IMR-90 (cell line): Measurements from ENCODE around the gene RBM25. TPM values are rescaled to one million over a fixed set of nuclear protein-coding genes. Genes with fewer than 3 reads are reported as not detected.

ENCODE experiments used
- ATAC-seq: fragments of 200-7000 bp; cut with Tn5 transposase; 2 replicates; pipeline ENCODE4 v1.9.1; 2020; ENCODE audit warnings: low read depth, mild to moderate bottlenecking, moderate library complexity
- BruUV-seq: library from RNA; stranded (reverse); fragments of 400-500 nt; replicated peaks from 2 replicates; lab custom pipeline; 2021; lab: Mats Ljungman, UMichigan
- CTCF ChIA-PET: fragments of 300-600 bp; formaldehyde crosslinking; extraction: SDS; loops from one replicate; lab custom pipeline; 2021; ENCODE audit warnings: antibody characterized with exemption; lab: Yijun Ruan, JAX
- POLR2A ChIA-PET: fragments of 300-600 bp; sonication (Branson Sonifier 250); formaldehyde crosslinking; loops from one replicate; lab custom pipeline; 2022; ENCODE audit warnings: antibody characterized with exemption; ENCODE audit not compliant: unreplicated experiment; lab: Charles Lee
- DNase-seq: peaks from one replicate; pipeline ENCODE4 v3.0.0; 2013
- H2AFZ ChIP-seq: replicated peaks from 2 replicates; pipeline ENCODE3; 2013; ENCODE audit warnings: low read length, mild to moderate bottlenecking; ENCODE audit not compliant: poor library complexity
- H2AK5ac ChIP-seq: 2 replicates; pipeline ENCODE4 v1.6.1; 2013; ENCODE audit warnings: low read depth, low read length, inconsistent platforms
- H2AK9ac ChIP-seq: replicated peaks from 2 replicates; pipeline ENCODE3; 2013; ENCODE audit warnings: mild to moderate bottlenecking, low read depth, low read length, moderate library complexity; ENCODE audit not compliant: poor library complexity
- H2BK120ac ChIP-seq: 2 replicates; pipeline ENCODE4 v1.6.1; 2013; ENCODE audit warnings: low read depth, low read length, inconsistent platforms
- H2BK15ac ChIP-seq: 3 replicates; pipeline ENCODE4 v1.6.1; 2013; ENCODE audit warnings: low read depth, low read length, inconsistent platforms
- H2BK20ac ChIP-seq: 2 replicates; pipeline ENCODE4 v1.6.1; 2013; ENCODE audit warnings: low read depth, mild to moderate bottlenecking, inconsistent platforms, low read length, moderate library complexity
- H2BK5ac ChIP-seq: 2 replicates; pipeline ENCODE4 v1.6.1; 2013; ENCODE audit warnings: mild to moderate bottlenecking, low read depth, low read length, inconsistent platforms; ENCODE audit not compliant: poor library complexity, severe bottlenecking
- H3K14ac ChIP-seq: replicated peaks from 2 replicates; pipeline ENCODE4 v1.6.1; 2013; ENCODE audit warnings: low read depth, low read length, inconsistent platforms
- H3K18ac ChIP-seq: 2 replicates; pipeline ENCODE4 v1.6.1; 2013; ENCODE audit warnings: low read depth, low read length, control low read depth
- H3K23ac ChIP-seq: 2 replicates; pipeline ENCODE4 v1.6.1; 2013; ENCODE audit warnings: low read depth, low read length, inconsistent platforms
- H3K27ac ChIP-seq: 2 replicates; pipeline ENCODE4 v1.5.1; 2013; ENCODE audit warnings: mild to moderate bottlenecking, control low read depth, low read length; ENCODE audit not compliant: insufficient read depth
- H3K27me3 ChIP-seq: 2 replicates; pipeline ENCODE4 v1.6.1; 2013; ENCODE audit warnings: low read length; ENCODE audit not compliant: control insufficient read depth, insufficient read depth
- H3K36me3 ChIP-seq: 2 replicates; pipeline ENCODE4 v1.6.1; 2013; ENCODE audit warnings: low read length, mixed read lengths; ENCODE audit not compliant: control insufficient read depth, insufficient read depth
- H3K4ac ChIP-seq: 2 replicates; pipeline ENCODE4 v1.6.1; 2013; ENCODE audit warnings: low read depth, low read length, inconsistent platforms
- H3K4me1 ChIP-seq: 2 replicates; pipeline ENCODE4 v1.6.1; 2013; ENCODE audit warnings: low read length, mixed read lengths; ENCODE audit not compliant: control insufficient read depth, insufficient read depth
- H3K4me2 ChIP-seq: 2 replicates; pipeline ENCODE4 v1.6.1; 2013; ENCODE audit warnings: low read depth, mild to moderate bottlenecking, control low read depth, low read length, moderate library complexity
- H3K4me3 ChIP-seq: 2 replicates; pipeline ENCODE4 v1.5.1; 2013; ENCODE audit warnings: low read depth, mild to moderate bottlenecking, control low read depth, low read length, moderate library complexity; ENCODE audit not compliant: insufficient read depth
- H3K56ac ChIP-seq: 2 replicates; pipeline ENCODE4 v1.6.1; 2013; ENCODE audit warnings: low read length, inconsistent platforms; ENCODE audit not compliant: insufficient read depth; ENCODE audit errors: extremely low read depth
- H3K79me1 ChIP-seq, 2 experiments: 2 replicates each; pipeline ENCODE4 v1.6.1; 2013; ENCODE audit warnings: low read length in 2 of 2, inconsistent platforms in 1 of 2, low read depth in 1 of 2
- H3K9ac ChIP-seq: 2 replicates; pipeline ENCODE4 v1.6.1; 2013; ENCODE audit warnings: low read depth, low read length, control low read depth
- H3K9me1 ChIP-seq: 2 replicates; pipeline ENCODE4 v1.6.1; 2013; ENCODE audit warnings: low read length, inconsistent platforms; ENCODE audit not compliant: insufficient read depth
- H3K9me3 ChIP-seq: 2 replicates; pipeline ENCODE4 v1.6.1; 2013; ENCODE audit warnings: low read length; ENCODE audit not compliant: control insufficient read depth, insufficient read depth
- H4K20me1 ChIP-seq: 2 replicates; pipeline ENCODE4 v1.6.1; 2013; ENCODE audit warnings: low read length, inconsistent platforms; ENCODE audit not compliant: insufficient read depth
- H4K5ac ChIP-seq: 2 replicates; pipeline ENCODE4 v1.6.1; 2013; ENCODE audit warnings: mild to moderate bottlenecking, low read depth, low read length, control low read depth
- H4K8ac ChIP-seq, 2 experiments: 2 replicates each; pipeline ENCODE4 v1.6.1; 2013; ENCODE audit warnings: low read depth in 2 of 2, low read length in 2 of 2, control low read depth in 1 of 2, inconsistent platforms in 1 of 2
- H4K91ac ChIP-seq: 2 replicates; pipeline ENCODE4 v1.6.1; 2013; ENCODE audit warnings: low read depth, low read length, inconsistent platforms; ENCODE audit not compliant: insufficient read depth
- BHLHE40 ChIP-seq: fragments of 150-350 bp; IDR thresholded peaks from 2 replicates; pipeline ENCODE4 v1.6.1; 2016; ENCODE audit warnings: mild to moderate bottlenecking, low read depth, low read length
- CEBPB ChIP-seq: IDR thresholded peaks from 2 replicates; pipeline ENCODE4 v1.6.1; 2012; ENCODE audit warnings: low read depth, low read length, improper control_type of control experiment
- CHD1 ChIP-seq: IDR thresholded peaks from 2 replicates; pipeline ENCODE4 v1.6.1; 2012; ENCODE audit warnings: low read depth, low read length, improper control_type of control experiment
- FOS ChIP-seq: fragments of 150-350 bp; IDR thresholded peaks from 2 replicates; pipeline ENCODE4 v1.6.1; 2016; ENCODE audit warnings: low read depth, low read length
- MAFK ChIP-seq: IDR thresholded peaks from 2 replicates; pipeline ENCODE4 v1.6.1; 2012; ENCODE audit warnings: low read depth, low read length, improper control_type of control experiment
- MAZ ChIP-seq: IDR thresholded peaks from 2 replicates; pipeline ENCODE4 v1.6.1; 2012; ENCODE audit warnings: low read depth, mild to moderate bottlenecking, low read length, improper control_type of control experiment, moderate library complexity, borderline replicate concordance
- MXI1 ChIP-seq: IDR thresholded peaks from 2 replicates; pipeline ENCODE4 v1.6.1; 2012; ENCODE audit warnings: low read depth, mild to moderate bottlenecking, low read length, moderate library complexity, borderline replicate concordance
- NFE2L2 ChIP-seq: fragments of 150-350 bp; IDR thresholded peaks from 2 replicates; pipeline ENCODE4 v1.6.1; 2016; ENCODE audit warnings: low read depth, mild to moderate bottlenecking, low read length
- POLR2A ChIP-seq: IDR thresholded peaks from 2 replicates; pipeline ENCODE4 v1.6.1; 2012; ENCODE audit warnings: mild to moderate bottlenecking, low read depth, low read length
- RAD21 ChIP-seq: IDR thresholded peaks from 2 replicates; pipeline ENCODE4 v1.6.1; 2012; ENCODE audit warnings: low read length, improper control_type of control experiment
- RCOR1 ChIP-seq: IDR thresholded peaks from 2 replicates; pipeline ENCODE4 v1.6.1; 2012; ENCODE audit warnings: mild to moderate bottlenecking, low read length, improper control_type of control experiment; ENCODE audit not compliant: insufficient replicate concordance
- RFX5 ChIP-seq: IDR thresholded peaks from 2 replicates; pipeline ENCODE4 v1.8.0; 2012; ENCODE audit warnings: low read depth, mild to moderate bottlenecking, low read length, moderate library complexity
- SMC3 ChIP-seq: fragments of 150-350 bp; IDR thresholded peaks from 2 replicates; pipeline ENCODE4 v1.6.1; 2016; ENCODE audit warnings: low read depth, mild to moderate bottlenecking, antibody characterized with exemption, low read length, moderate library complexity
- WGBS, 2 experiments: methylation state at CpG; one replicate each; pipeline versions ENCODE4 v1.1.5 to v1.1.7; 2013; ENCODE audit warnings: missing lambda C conversion rate in 2 of 2; ENCODE audit not compliant: insufficient read length in 1 of 2; ENCODE audit errors: extremely low coverage in 2 of 2; 5-methylcytosine and 5-hydroxymethylcytosine counted together
- dilution Hi-C: fragments of 300-500 bp; cut with HindIII; formaldehyde crosslinking; loops from one replicate; pipeline ENCODE4 v1.14.3; 2018; ENCODE audit warnings: low sequenced_read_pairs; ENCODE audit not compliant: unreplicated experiment
- in situ Hi-C: fragments of 300-500 bp; cut with MboI; formaldehyde crosslinking; loops from 3 replicates; pipeline ENCODE4 v1.14.3; 2019; ENCODE audit warnings: low sequenced_read_pairs, inconsistent platforms, mixed read lengths
- intact Hi-C: fragments of 100-400 bp; cut with micrococcal nuclease; formaldehyde crosslinking; loops from 2 replicates; pipeline ENCODE4 v1.10.0; 2022
- polyA plus RNA-seq, 3 experiments: library from polyadenylated mRNA; depleted of rRNA; stranded (reverse); fragments of >200 nt; gene quantifications; 2 replicates each; pipeline ENCODE4 v1.2.3, GENCODE V29; 2012; ENCODE audit warnings: low replicate concordance in 1 of 3
- total RNA-seq: library from RNA; depleted of rRNA; stranded (reverse); fragments of >200 nt; gene quantifications from 2 replicates; pipeline ENCODE4 v1.2.3, GENCODE V29; 2012
- TF ChIP-seq, protein P1 (sequence below): fragments of 150-350 bp; IDR thresholded peaks from 2 replicates; pipeline ENCODE4 v1.6.1; 2017; ENCODE audit warnings: mild to moderate bottlenecking, antibody characterized with exemption, low read length, low read depth
- TF ChIP-seq, protein P2 (sequence below): fragments of 150-350 bp; IDR thresholded peaks from 2 replicates; pipeline ENCODE4 v1.6.1; 2016; ENCODE audit warnings: low read depth, mild to moderate bottlenecking, low read length, moderate library complexity, borderline replicate concordance
- TF ChIP-seq, protein P3 (sequence below): conservative IDR thresholded peaks from 2 replicates; pipeline ENCODE4 v1.5.1; 2012; ENCODE audit warnings: mild to moderate bottlenecking, low read depth, low read length, improper control_type of control experiment

Gene RBM25
- total and polyA plus RNA-seq, 2 of the 4 experiments (the other 2 are of a cell fraction), result 32.3 to 32.9 TPM

DNA sequence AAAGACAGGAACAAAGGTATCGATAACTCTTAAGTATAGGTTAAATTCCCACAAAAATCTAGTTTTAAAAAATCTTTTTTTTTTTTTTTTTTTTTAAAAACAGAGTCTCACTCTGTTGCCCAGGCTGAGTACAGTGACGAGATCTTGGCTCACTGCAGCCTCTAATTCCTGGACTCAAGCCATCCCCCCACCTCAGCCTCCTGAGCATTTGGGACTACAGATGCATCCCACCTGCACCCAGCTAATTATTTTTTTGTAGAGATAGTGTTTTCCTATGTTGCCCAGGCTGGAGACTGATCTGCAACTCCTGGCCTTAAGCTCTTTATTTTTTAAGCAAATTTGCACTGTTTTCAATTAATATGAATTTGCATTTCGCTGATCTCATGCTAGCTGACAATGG lies 87.8 kb downstream of the RBM25 start:
- Histone ChIP-seq H2BK20ac (no peak overlapping the region), H2AFZ (no peak overlapping the region), H4K20me1 (peaks cover 62% of the 10 kb centered on the region), H3K56ac (no peak overlapping the region), H2BK15ac (no peak overlapping the region), H3K79me1 (peaks cover 26 to 73% of the 10 kb centered on the region in 2 experiments), H3K4me1 (peaks cover 19% of the 10 kb centered on the region), H2AK9ac (no peak overlapping the region), H2BK120ac (no peak overlapping the region), H3K27me3 (no peaks in the 10 kb centered on the region), H3K4me2 (no peak overlapping the region), H3K18ac (peak overlapping the region; percentile 44; the same call in 1 of the 2 replicates), H3K9me1 (peaks cover 21% of the 10 kb centered on the region), H3K27ac (no peak overlapping the region), H3K23ac (no peak overlapping the region), H2BK5ac (no peak overlapping the region), H3K9me3 (no peaks in the 10 kb centered on the region), H3K14ac (no peak overlapping the region), H4K8ac (no peak overlapping the region), H3K4me3 (no peak overlapping the region), H4K5ac (no peak overlapping the region; the same call in 1 of the 2 replicates), H3K9ac (no peak overlapping the region), H2AK5ac (0 out of 2 replicates have a peak overlapping the region, but pooled peaks have one; percentile 50), H3K36me3 (peaks cover 10% of the 10 kb centered on the region), H4K91ac (no peak overlapping the region), H3K4ac (no peak overlapping the region)
- ChIA-PET POLR2A (no interaction called here), CTCF (no interaction called here)
- WGBS, 2 experiments, result 100% methylated on average over 1 of the region's 3 CpGs; no CpG with 5 or more reads in 1 of the 2 experiments
- intact Hi-C loops (no loop called here), in situ Hi-C loops (no loop called here), dilution Hi-C loops (no loop called here)
- DNase-seq, result no peak
- no TSS peak for BruUV-seq
- TF ChIP-seq, protein P1, sequence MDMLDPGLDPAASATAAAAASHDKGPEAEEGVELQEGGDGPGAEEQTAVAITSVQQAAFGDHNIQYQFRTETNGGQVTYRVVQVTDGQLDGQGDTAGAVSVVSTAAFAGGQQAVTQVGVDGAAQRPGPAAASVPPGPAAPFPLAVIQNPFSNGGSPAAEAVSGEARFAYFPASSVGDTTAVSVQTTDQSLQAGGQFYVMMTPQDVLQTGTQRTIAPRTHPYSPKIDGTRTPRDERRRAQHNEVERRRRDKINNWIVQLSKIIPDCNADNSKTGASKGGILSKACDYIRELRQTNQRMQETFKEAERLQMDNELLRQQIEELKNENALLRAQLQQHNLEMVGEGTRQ, result no peak
- TF ChIP-seq, protein P2, sequence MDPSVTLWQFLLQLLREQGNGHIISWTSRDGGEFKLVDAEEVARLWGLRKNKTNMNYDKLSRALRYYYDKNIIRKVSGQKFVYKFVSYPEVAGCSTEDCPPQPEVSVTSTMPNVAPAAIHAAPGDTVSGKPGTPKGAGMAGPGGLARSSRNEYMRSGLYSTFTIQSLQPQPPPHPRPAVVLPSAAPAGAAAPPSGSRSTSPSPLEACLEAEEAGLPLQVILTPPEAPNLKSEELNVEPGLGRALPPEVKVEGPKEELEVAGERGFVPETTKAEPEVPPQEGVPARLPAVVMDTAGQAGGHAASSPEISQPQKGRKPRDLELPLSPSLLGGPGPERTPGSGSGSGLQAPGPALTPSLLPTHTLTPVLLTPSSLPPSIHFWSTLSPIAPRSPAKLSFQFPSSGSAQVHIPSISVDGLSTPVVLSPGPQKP, result no peak
- TF ChIP-seq RCOR1, result no peak
- no peak for TF ChIP-seq NFE2L2
- TF ChIP-seq CHD1, result no peak
- TF ChIP-seq BHLHE40, result no peak
- no peak for TF ChIP-seq MAZ
- no peak for TF ChIP-seq RFX5
- TF ChIP-seq, protein P3, sequence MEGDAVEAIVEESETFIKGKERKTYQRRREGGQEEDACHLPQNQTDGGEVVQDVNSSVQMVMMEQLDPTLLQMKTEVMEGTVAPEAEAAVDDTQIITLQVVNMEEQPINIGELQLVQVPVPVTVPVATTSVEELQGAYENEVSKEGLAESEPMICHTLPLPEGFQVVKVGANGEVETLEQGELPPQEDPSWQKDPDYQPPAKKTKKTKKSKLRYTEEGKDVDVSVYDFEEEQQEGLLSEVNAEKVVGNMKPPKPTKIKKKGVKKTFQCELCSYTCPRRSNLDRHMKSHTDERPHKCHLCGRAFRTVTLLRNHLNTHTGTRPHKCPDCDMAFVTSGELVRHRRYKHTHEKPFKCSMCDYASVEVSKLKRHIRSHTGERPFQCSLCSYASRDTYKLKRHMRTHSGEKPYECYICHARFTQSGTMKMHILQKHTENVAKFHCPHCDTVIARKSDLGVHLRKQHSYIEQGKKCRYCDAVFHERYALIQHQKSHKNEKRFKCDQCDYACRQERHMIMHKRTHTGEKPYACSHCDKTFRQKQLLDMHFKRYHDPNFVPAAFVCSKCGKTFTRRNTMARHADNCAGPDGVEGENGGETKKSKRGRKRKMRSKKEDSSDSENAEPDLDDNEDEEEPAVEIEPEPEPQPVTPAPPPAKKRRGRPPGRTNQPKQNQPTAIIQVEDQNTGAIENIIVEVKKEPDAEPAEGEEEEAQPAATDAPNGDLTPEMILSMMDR, result no peak
- no peak for TF ChIP-seq CEBPB
- no peak for TF ChIP-seq FOS
- TF ChIP-seq SMC3, result no peak
- no peak for TF ChIP-seq MXI1
- no peak for TF ChIP-seq RAD21
- no peak for TF ChIP-seq MAFK
- TF ChIP-seq POLR2A, result no peak
- ATAC-seq, result no peak
